ENCODE measurements around the gene NPNT.
"Not testable (repeated sequence)": the region's sequence is repeated elsewhere in the genome, so short reads cannot be mapped to it uniquely, and the experiment has no call there.

The NPNT gene, protein sequence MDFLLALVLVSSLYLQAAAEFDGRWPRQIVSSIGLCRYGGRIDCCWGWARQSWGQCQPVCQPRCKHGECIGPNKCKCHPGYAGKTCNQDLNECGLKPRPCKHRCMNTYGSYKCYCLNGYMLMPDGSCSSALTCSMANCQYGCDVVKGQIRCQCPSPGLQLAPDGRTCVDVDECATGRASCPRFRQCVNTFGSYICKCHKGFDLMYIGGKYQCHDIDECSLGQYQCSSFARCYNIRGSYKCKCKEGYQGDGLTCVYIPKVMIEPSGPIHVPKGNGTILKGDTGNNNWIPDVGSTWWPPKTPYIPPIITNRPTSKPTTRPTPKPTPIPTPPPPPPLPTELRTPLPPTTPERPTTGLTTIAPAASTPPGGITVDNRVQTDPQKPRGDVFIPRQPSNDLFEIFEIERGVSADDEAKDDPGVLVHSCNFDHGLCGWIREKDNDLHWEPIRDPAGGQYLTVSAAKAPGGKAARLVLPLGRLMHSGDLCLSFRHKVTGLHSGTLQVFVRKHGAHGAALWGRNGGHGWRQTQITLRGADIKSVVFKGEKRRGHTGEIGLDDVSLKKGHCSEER

GRCh38 chr4:105894660-105895582 is at the start of gene NPNT:
Gene NPNT (plus strand): TSS chr4:105895471. CDS start chr4:105895653, 182 bp downstream.
- DNase-seq = peak; percentile 50

DNA sequence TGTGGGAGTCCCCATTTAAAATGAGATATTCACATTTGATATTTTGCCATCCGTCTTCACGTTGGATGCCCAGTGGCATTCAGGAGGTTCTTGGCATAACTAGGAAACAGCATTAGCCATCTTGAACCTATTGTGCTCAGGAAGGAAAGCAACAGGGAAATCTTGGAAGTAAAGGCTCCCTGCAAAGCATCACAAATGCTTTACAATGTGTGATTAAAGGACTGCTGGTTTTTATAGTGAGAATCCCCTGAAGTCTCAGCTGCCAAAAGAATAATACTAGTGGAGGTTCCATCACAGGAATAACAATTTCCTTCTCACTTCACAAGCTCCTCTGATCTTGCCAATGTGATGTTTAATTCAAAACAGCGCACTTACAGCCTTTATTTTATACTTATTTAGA is 49.7 kb upstream of the NPNT start:
- no peak for DNase-seq

- DNase-seq = not testable (repeated sequence)
Measured at GRCh38 chr4:105848359-105848758, 46.9 kb upstream of the NPNT start.

DNA sequence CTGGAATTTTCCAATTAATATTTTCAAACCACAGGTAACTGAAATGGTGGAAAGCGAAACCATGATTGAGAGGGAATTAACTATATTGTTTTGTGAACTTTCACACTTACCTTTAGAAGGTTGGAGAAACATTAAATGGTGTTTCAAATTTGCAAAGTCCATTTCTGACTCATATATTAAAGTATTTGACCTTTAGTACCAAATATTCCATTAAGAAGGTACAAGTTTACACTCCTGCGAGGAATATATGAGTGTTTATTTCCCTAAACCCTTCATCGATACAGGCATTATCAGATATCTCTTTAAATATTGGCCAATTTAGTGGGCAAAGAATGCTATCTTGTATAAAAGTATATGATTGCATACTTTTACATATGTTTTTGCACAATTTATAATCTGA is 44.1 kb upstream of the NPNT start:
- DNase-seq = no peak

DNA sequence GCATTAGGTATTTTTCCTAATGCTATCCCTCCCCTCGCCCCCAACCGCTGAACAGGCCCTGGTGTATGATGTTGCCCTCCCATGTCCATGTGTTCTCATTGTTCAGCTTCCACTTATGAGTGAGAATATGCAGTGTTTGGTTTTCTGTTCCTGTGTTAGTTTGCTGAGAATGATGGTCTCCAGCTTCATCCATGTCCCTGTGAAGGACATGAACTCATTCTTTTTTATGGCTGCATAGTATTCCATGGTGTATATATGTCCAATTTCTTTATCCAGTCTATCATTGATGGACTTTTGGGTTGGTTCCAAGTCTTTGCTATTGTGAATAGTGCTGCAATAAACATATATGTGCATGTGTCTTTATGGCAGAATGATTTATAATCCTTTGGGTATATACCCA is 43.0 kb upstream of the NPNT start:
- DNase-seq = not testable (repeated sequence)

- no peak for DNase-seq
Measured at GRCh38 chr4:105858466-105859040, 36.7 kb upstream of the NPNT start.

GRCh38 chr4:105859233-105859632 is 36.0 kb upstream of the NPNT start:
- DNase-seq = no peak

DNA sequence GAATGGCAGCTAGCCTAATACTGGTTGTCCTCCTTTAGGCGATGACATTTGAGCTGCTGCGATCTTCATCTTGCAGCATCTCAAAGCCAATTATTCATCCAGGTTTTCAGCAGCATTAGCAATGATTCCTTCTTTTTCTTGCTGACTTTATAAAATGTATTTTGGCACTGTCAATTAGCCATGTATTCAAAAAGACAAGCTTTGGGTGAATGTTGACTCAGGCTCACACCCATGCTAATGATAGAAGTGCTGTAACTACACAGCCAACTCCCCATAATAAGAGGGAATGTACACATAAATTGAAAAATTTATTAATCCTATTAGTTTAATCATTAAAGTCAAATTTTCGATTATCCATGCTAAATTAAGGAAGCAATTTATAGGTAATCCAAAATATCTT is 24.3 kb upstream of the NPNT start:
- DNase-seq = no peak

- DNase-seq = no peak
Measured at GRCh38 chr4:105871997-105872396, 23.3 kb upstream of the NPNT start.

DNA sequence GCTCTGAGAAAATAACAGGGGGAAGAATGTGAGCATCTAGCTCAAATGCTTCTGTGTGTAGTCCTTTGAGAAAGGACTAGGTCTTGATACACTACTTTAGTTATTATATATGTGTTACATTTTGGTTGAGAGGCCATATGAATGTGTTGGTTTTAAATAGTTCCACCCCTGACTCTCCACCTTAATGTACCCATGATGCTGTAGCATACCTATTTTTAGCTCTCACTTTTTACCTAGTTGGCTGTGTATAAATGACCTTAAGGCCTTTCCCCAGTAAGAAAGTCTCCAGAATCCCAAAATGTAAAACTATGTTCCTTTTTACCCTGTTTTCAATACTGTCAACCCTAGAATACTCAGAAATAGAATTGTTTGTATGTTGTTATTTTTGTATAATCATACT is 20.0 kb upstream of the NPNT start:
- DNase-seq = no peak

GRCh38 chr4:105878668-105879067 is 16.6 kb upstream of the NPNT start:
- DNase-seq = no peak

DNA sequence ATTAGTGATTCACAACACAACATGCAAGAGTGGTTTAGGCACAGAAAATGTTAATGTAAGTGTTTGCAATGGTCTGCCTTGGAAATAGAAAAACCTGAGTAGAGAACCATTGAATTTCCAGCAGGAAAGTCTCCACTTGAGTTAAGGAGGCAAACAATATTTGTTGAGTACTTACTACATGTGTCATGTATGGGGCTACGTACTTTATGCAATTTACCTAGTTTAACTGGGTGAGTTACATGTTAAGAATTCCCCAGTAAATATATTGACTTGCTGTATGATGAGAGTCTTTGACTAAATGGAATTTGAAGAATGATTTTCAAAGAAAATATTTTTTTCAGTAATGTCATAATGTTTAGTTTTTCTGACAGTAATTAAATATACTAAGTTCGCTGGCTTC is 7.8 kb upstream of the NPNT start:
- DNase-seq = no peak

DNA sequence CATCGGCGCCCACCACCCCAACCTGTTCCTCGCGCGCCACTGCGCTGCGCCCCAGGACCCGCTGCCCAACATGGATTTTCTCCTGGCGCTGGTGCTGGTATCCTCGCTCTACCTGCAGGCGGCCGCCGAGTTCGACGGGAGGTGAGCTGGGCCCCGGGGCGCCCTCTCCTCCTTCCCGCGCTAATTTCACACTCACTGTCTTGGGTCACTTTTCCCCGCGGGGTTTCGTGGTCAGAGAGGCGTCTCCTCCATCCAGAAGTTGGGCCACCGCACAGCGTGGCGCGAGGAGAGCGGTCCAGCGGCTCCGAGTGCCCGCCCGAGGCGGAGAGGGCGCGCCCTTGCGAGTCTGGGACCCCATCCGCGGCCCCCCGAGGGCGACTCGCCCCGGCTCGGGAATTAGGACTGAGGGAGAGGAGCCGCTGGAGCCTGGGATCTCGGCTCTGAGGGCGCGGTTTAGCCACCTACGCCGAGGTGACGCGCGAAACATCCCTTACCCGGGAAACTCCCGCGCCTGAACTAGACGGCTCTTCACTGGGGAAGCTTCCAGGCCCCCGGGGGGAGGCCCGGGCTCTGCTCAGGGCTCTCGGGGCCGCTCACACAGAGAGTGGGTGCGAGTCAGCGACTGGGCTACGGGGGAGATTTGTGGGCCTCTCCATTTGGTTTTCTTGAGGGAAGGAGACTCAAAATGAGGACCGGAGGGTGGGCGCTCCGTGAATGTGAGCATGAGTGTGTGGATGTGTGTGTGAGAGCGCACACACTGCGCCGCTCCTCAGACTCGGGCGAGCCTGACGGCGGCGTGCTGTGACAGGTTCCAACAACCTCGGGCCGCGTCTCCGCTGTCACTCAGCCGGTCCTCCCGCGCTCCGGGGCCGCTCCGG is 551 bp downstream of the NPNT start:
- peak; percentile 3 for DNase-seq

GRCh38 chr4:105896461-105896942 is 1.2 kb downstream of the NPNT start:
- DNase-seq = no peak

GRCh38 chr4:105896984-105897775 is 1.9 kb downstream of the NPNT start:
- DNase-seq = no peak

GRCh38 chr4:105900541-105900940 is 5.3 kb downstream of the NPNT start:
- no peak for DNase-seq

DNA sequence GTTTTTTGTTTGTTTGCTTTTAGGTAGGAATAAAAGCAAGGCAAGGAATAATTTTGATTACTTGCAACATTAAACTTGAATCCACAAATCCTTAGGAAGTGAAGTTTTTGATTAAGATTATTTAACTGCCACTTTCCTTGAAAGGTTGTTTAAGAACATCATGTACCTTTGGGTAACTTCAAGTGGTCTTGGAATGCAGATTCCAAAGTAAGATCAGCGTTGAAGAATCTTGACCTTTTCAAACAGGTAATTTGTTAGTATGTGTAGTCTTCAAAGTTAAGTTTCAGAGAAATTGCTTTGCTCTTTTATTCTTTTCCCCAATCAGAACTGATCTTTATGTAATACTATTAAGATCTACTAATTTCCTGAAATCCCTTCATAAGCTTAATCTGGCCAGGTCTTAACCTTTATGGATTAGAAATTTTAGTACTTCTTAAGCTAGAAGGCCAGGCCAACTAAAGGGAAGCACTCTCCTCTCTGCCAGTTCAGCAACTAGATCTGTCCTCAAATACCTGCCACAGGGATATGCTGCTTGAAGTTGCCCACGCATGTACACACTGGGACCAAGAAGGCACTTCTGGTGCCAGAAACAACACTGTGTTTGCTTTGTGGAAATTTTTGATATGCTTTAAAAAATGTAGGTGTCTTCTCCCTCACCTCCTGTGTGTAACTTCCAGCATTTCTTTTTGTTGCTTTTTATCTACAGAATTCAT is 7.4 kb downstream of the NPNT start:
- DNase-seq = no peak

DNA sequence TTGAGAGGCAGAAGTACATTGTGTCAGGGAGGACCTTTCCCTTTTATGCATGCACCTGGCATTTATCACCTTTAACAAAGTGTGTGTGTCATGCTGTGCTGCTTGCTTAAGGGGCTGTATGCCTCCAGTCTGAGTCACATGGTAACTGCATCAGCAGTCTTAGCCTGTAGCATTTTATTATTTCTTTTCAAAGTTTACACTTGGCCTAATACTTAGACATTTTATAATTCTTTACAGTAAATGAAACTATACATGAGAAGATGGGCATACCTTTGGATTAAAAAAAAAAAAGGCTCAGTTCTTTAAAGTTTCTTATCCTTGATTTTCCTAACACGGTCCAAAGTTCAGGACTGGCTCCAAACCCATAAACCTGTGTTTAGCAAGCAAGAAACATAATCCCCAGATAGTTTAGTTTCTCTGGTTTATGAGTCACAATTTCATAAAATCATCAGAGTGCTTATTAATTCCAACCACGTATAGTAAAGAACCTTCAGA is 14.6 kb downstream of the NPNT start:
- DNase-seq = peak; percentile 0

GRCh38 chr4:105911426-105911825 is 16.2 kb downstream of the NPNT start:
- DNase-seq = no peak

GRCh38 chr4:105912633-105913032 is 17.4 kb downstream of the NPNT start:
- DNase-seq = no peak

Data from NCI-H510A (cell line).